ENCODE results near the gene CHMP2A. TPM values are rescaled to one million over a fixed set of nuclear protein-coding genes. Genes with fewer than 3 reads are reported as not detected.

CHMP2A gene
- total and polyA plus RNA-seq, 10 of the 15 experiments (the other 5 are each of a cell fraction or from before 2014, with no cell fraction given) = 69.5 to 172 (median 109) TPM

DNA sequence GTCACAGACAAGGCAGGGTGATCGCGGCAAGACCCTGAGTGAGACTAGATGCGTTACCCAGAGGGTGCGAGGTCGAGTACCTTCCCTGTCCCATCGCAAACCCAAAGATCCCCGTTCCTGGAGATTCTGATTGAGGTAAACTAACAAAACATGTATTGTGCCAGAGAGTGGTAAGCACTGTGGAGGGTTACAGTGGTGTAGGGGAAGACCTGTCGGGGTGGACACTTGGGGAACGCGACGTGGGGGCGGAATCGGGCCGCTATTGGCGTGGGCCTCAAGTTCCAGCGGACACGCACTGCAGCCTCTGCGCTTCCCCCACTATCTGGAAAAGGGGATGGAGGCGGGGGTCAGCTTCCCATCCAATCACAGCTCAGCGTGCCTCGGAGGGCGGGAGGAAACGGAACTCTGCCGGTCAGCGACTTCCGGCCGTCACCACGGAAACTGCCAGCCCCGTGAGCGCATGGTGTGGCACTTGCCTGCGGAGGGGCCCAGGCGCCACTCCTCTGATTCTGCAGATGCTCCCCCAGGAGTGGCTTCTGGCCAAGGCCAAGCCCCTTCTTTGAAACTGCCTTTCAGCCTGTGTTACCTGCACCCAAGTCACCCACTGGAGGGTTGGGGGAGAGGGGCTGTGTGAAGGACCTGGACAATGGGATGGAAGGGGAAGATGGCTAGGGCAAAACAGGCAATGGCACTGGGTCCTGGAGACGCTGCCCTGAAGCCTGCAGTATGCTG lies 4.5 kb upstream of the CHMP2A start (continued):
- TF ChIP-seq SUZ12 (IDR thresholded peaks at IDR 0.05; ENCODE audit: unreplicated experiment) (no peak), SIN3A (IDR thresholded peaks at IDR 0.05; ENCODE audit: low read depth, low read length) (peak; percentile 74), EGR1 (IDR thresholded peaks at IDR 0.05; ENCODE audit: borderline replicate concordance in 1 of 2, low read depth in 2 of 2, low read length in 2 of 2) (peak in 1 of 2 experiments; percentile 49; a peak in 1 of 3 replicates), LARP7 (IDR thresholded peaks at IDR 0.05) (peak; percentile 91), MEF2A (IDR thresholded peaks at IDR 0.05; ENCODE audit: insufficient read depth, low read depth, low read length) (no peak), WRNIP1 (IDR thresholded peaks at IDR 0.05; ENCODE audit: borderline replicate concordance, low read depth, low read length) (0 out of 2 replicates have a peak, but pooled peaks have one; percentile 22), BACH1 (IDR thresholded peaks at IDR 0.05; ENCODE audit: borderline replicate concordance) (0 out of 2 replicates have a peak, but pooled peaks have one; percentile 12), TAF1 (IDR thresholded peaks at IDR 0.05; ENCODE audit: borderline replicate concordance, low read depth, low read length) (peak; percentile 77; the same call in 1 of the 2 replicates), FOXK2 (IDR thresholded peaks at IDR 0.05) (no peak), ATF7 (IDR thresholded peaks at IDR 0.05; ENCODE audit: low read depth) (no peak), ZNF207 (IDR thresholded peaks at IDR 0.05; ENCODE audit: borderline replicate concordance) (peak; percentile 84; the same call in 1 of the 2 replicates), ZSCAN29 (IDR thresholded peaks at IDR 0.05) (no peak), ASH2L (IDR thresholded peaks at IDR 0.05; ENCODE audit: borderline replicate concordance, low read depth) (no peak), TARDBP (IDR thresholded peaks at IDR 0.05; ENCODE audit: borderline replicate concordance) (no peak), KDM1A (IDR thresholded peaks at IDR 0.05; ENCODE audit: borderline replicate concordance) (no peak), FOXM1 (IDR thresholded peaks at IDR 0.05; ENCODE audit: low read depth, low read length) (no peak), ZNF622 (IDR thresholded peaks at IDR 0.05) (no peak), POLR2A (IDR thresholded peaks at IDR 0.05; ENCODE audit: low read depth, low read length) (peak; percentile 82), CBFB (IDR thresholded peaks at IDR 0.05; ENCODE audit: low read depth) (peak; percentile 67), NR2C1 (IDR thresholded peaks at IDR 0.05) (peak; percentile 58)
- TF ChIP-seq, protein P1, sequence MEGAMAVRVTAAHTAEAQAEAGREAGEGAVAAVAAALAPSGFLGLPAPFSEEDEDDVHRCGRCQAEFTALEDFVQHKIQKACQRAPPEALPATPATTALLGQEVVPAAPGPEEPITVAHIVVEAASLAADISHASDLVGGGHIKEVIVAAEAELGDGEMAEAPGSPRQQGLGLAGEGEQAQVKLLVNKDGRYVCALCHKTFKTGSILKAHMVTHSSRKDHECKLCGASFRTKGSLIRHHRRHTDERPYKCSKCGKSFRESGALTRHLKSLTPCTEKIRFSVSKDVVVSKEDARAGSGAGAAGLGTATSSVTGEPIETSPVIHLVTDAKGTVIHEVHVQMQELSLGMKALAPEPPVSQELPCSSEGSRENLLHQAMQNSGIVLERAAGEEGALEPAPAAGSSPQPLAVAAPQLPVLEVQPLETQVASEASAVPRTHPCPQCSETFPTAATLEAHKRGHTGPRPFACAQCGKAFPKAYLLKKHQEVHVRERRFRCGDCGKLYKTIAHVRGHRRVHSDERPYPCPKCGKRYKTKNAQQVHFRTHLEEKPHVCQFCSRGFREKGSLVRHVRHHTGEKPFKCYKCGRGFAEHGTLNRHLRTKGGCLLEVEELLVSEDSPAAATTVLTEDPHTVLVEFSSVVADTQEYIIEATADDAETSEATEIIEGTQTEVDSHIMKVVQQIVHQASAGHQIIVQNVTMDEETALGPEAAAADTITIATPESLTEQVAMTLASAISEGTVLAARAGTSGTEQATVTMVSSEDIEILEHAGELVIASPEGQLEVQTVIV (IDR thresholded peaks at IDR 0.05; ENCODE audit: borderline replicate concordance, partially characterized antibody) = no peak
- TF ChIP-seq, protein P2, sequence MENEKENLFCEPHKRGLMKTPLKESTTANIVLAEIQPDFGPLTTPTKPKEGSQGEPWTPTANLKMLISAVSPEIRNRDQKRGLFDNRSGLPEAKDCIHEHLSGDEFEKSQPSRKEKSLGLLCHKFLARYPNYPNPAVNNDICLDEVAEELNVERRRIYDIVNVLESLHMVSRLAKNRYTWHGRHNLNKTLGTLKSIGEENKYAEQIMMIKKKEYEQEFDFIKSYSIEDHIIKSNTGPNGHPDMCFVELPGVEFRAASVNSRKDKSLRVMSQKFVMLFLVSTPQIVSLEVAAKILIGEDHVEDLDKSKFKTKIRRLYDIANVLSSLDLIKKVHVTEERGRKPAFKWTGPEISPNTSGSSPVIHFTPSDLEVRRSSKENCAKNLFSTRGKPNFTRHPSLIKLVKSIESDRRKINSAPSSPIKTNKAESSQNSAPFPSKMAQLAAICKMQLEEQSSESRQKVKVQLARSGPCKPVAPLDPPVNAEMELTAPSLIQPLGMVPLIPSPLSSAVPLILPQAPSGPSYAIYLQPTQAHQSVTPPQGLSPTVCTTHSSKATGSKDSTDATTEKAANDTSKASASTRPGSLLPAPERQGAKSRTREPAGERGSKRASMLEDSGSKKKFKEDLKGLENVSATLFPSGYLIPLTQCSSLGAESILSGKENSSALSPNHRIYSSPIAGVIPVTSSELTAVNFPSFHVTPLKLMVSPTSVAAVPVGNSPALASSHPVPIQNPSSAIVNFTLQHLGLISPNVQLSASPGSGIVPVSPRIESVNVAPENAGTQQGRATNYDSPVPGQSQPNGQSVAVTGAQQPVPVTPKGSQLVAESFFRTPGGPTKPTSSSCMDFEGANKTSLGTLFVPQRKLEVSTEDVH (IDR thresholded peaks at IDR 0.05; ENCODE audit: low read depth, partially characterized antibody) = no peak
- TF ChIP-seq, protein P3, sequence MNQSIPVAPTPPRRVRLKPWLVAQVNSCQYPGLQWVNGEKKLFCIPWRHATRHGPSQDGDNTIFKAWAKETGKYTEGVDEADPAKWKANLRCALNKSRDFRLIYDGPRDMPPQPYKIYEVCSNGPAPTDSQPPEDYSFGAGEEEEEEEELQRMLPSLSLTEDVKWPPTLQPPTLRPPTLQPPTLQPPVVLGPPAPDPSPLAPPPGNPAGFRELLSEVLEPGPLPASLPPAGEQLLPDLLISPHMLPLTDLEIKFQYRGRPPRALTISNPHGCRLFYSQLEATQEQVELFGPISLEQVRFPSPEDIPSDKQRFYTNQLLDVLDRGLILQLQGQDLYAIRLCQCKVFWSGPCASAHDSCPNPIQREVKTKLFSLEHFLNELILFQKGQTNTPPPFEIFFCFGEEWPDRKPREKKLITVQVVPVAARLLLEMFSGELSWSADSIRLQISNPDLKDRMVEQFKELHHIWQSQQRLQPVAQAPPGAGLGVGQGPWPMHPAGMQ (IDR thresholded peaks at IDR 0.05; ENCODE audit: borderline replicate concordance) = no peak
- TF ChIP-seq, protein P4, sequence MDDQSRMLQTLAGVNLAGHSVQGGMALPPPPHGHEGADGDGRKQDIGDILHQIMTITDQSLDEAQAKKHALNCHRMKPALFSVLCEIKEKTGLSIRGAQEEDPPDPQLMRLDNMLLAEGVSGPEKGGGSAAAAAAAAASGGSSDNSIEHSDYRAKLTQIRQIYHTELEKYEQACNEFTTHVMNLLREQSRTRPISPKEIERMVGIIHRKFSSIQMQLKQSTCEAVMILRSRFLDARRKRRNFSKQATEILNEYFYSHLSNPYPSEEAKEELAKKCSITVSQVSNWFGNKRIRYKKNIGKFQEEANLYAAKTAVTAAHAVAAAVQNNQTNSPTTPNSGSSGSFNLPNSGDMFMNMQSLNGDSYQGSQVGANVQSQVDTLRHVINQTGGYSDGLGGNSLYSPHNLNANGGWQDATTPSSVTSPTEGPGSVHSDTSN (IDR thresholded peaks at IDR 0.05; ENCODE audit: insufficient replicate concordance, low read depth, low read length) = no peak

Measured in GM12878 (cell line).